ENCODE measurements around the gene MCAM. TPM values are rescaled to one million over a fixed set of nuclear protein-coding genes. Genes with fewer than 3 reads are reported as not detected.
A peak's percentile ranks its signal among the peaks of the same experiment; 100 is the strongest.

Gene MCAM
- total RNA-seq, 1 experiment from 2014 or later = 26.4 TPM

- TF ChIP-seq ZNF232 (CRISPR knock-in tag; IDR thresholded peaks at IDR 0.05) (0 out of 2 replicates have a peak, but pooled peaks have one; percentile 65), SP1 (CRISPR knock-in tag; conservative IDR thresholded peaks at IDR 0.05) (peak; percentile 48), MLX (CRISPR knock-in tag; IDR thresholded peaks at IDR 0.05) (no peak), ZNF423 (CRISPR knock-in tag; IDR thresholded peaks at IDR 0.05) (no peak), ZNF281 (CRISPR knock-in tag; IDR thresholded peaks at IDR 0.05) (no peak), ETV6 (CRISPR knock-in tag; IDR thresholded peaks at IDR 0.05) (no peak), TCF7 (CRISPR knock-in tag; IDR thresholded peaks at IDR 0.05; ENCODE audit: low read depth) (no peak), HMGXB4 (CRISPR knock-in tag; IDR thresholded peaks at IDR 0.05) (peak; percentile 94), IRF1 (CRISPR knock-in tag; IDR thresholded peaks at IDR 0.05) (no peak), CREB1 (CRISPR knock-in tag; IDR thresholded peaks at IDR 0.05) (no peak), CTCF (IDR thresholded peaks at IDR 0.05) (peak; percentile 93), RORB (CRISPR knock-in tag; IDR thresholded peaks at IDR 0.05) (no peak), E2F5 (CRISPR knock-in tag; IDR thresholded peaks at IDR 0.05) (peak; percentile 91)
Measured at GRCh38 chr11:119356349-119357031, 39.6 kb upstream of the MCAM start (continued).

GRCh38 chr11:119355091-119355843 is 38.3 kb upstream of the MCAM start:
- Mint-ChIP-seq H3K27me3 (ENCODE audit: low read depth) (peaks cover 22% of the 10 kb centered on the region), H3K4me1 (peaks cover 29% of the 10 kb centered on the region), H3K4me3 (peak overlapping the region; percentile 25; the same call in 1 of the 2 replicates), H3K27ac (no peak overlapping the region), H3K36me3 (peaks cover 20% of the 10 kb centered on the region), H3K9me3 (0 out of 2 replicates have a peak, but pooled peaks cover 4% of the 10 kb centered on the region)
- no peak for ATAC-seq
- TF ChIP-seq MAX (CRISPR knock-in tag; IDR thresholded peaks at IDR 0.05) (no peak), RORB (CRISPR knock-in tag; IDR thresholded peaks at IDR 0.05) (no peak), GTF2I (CRISPR knock-in tag; conservative IDR thresholded peaks at IDR 0.05) (no peak), ATF6 (CRISPR knock-in tag; IDR thresholded peaks at IDR 0.05) (no peak), GABPB1 (CRISPR knock-in tag; IDR thresholded peaks at IDR 0.05) (no peak), ERG (CRISPR knock-in tag; IDR thresholded peaks at IDR 0.05) (no peak), GRHL2 (CRISPR knock-in tag; IDR thresholded peaks at IDR 0.05; ENCODE audit: insufficient replicate concordance, severe bottlenecking) (no peak)
- ChIA-PET CTCF (interaction anchor here (0.6 to 4.6 kb wide), 34 partner anchors 7 to 288 kb away, joined by 3 to 190 read pairs (median 5); partner anchors contain the start of genes C1QTNF5, CBL, MCAM and MFRP), POLR2A (interaction anchor here (0.7 to 1.5 kb wide), 2 partner anchors 119 to 750 kb away, joined by 3 to 7 read pairs; no protein-coding TSS in a partner anchor)
- no peak for DNase-seq (ENCODE audit: low spot score)

Data from WTC11 (cell line).